A549 (cell line): ENCODE results near the gene SRSF5. TPM values are rescaled to one million over a fixed set of nuclear protein-coding genes. Genes with fewer than 3 reads are reported as not detected.
A peak's percentile ranks its signal among the peaks of the same experiment; 100 is the strongest.

Source experiments
- ATAC-seq, 2 experiments: fragments of 200-7000 bp in 1 of 2; fragments of >200 bp in 1 of 2; cut with Nextera tagmentation in 1 of 2; cut with Tn5 transposase in 1 of 2; 3 replicates each; pipeline versions ENCODE4 v1.8.0 to v1.9.1; 2018 to 2020; ENCODE audit warnings: mild to moderate bottlenecking in 1 of 2, moderate library complexity in 1 of 2
- CTCF ChIA-PET: fragments of 300-600 bp; sonication (Branson Sonifier 250); formaldehyde crosslinking; extraction: SDS; loops from one replicate; lab custom pipeline; 2021; ENCODE audit warnings: antibody characterized with exemption, inconsistent platforms; lab: Yijun Ruan, JAX
- POLR2A ChIA-PET: fragments of 350-600 bp; formaldehyde crosslinking; extraction: SDS; loops from one replicate; lab custom pipeline; 2021; ENCODE audit warnings: antibody characterized with exemption, inconsistent platforms; lab: Yijun Ruan, JAX
- DNase-seq, 2 experiments: peaks; one replicate each; pipeline versions ENCODE4 v3.0.0 to v3.0.0-alpha.2; 2011 to 2016; ENCODE audit warnings: low read depth in 1 of 2, low spot score in 1 of 2
- FAIRE-seq: peaks from 2 replicates; lab custom pipeline; 2011; peaks lifted over from hg19 to GRCh38; lab: Jason Lieb, UNC
- H3K27ac ChIP-seq, 2 experiments: fragments of >200 bp; sonication (Bioruptor Twin); formaldehyde crosslinking; 3 replicates each; pipeline ENCODE4 v1.5.1; 2016 to 2017
- H3K4me1 ChIP-seq: fragments of >200 bp; sonication (Bioruptor Twin); formaldehyde crosslinking; 3 replicates; pipeline ENCODE4 v1.6.1; 2016
- H3K4me2 ChIP-seq: fragments of >200 bp; sonication (Bioruptor Twin); formaldehyde crosslinking; 3 replicates; pipeline ENCODE4 v1.6.1; 2016
- H3K4me3 ChIP-seq: fragments of >200 bp; sonication (Bioruptor Twin); formaldehyde crosslinking; 3 replicates; pipeline ENCODE4 v1.5.1; 2016
- H3K9me3 ChIP-seq: fragments of >200 bp; sonication (Bioruptor Twin); formaldehyde crosslinking; 3 replicates; pipeline ENCODE4 v1.6.1; 2016
- BHLHE40 ChIP-seq: IDR thresholded peaks from 2 replicates; pipeline ENCODE4 v1.6.1; 2012; ENCODE audit warnings: low read depth, low read length, inconsistent platforms
- ELK1 ChIP-seq: fragments of 150-350 bp; IDR thresholded peaks from 2 replicates; pipeline ENCODE4 v1.6.1; 2014; ENCODE audit warnings: low read depth, mild to moderate bottlenecking, low read length
- FOSB ChIP-seq: fragments of 250-450 bp; sonication (Bioruptor Pico); IDR thresholded peaks from 2 replicates; pipeline ENCODE4 v1.5.0; 2020; ENCODE audit warnings: mild to moderate bottlenecking, moderate library complexity
- FOSL2 ChIP-seq, 2 experiments: fragments of 450-650 bp in 1 of 2; fragments of >200 bp in 1 of 2; sonication (Bioruptor Twin) in 1 of 2; formaldehyde crosslinking; IDR thresholded peaks; 2 replicates each; pipeline versions ENCODE4 v1.5.0 to v1.6.1; 2016 to 2020; ENCODE audit warnings: mild to moderate bottlenecking in 1 of 2, moderate library complexity in 1 of 2
- GATA3 ChIP-seq: IDR thresholded peaks from 2 replicates; pipeline ENCODE4 v1.6.1; 2012; ENCODE audit warnings: borderline replicate concordance
- HEYL ChIP-seq: fragments of 250-450 bp; sonication (Bioruptor Pico); IDR thresholded peaks from 2 replicates; pipeline ENCODE4 v1.8.0; 2021; ENCODE audit warnings: mild to moderate bottlenecking, moderate library complexity
- HOXA7 ChIP-seq: fragments of 250-450 bp; sonication (Bioruptor Pico); IDR thresholded peaks from 2 replicates; pipeline ENCODE4 v1.5.0; 2020; ENCODE audit warnings: mild to moderate bottlenecking, moderate library complexity
- HOXB13 ChIP-seq: fragments of 250-450 bp; sonication (Bioruptor Pico); IDR thresholded peaks from 2 replicates; pipeline ENCODE4 v1.5.0; 2020; ENCODE audit warnings: low read depth, mild to moderate bottlenecking, moderate library complexity
- HOXB5 ChIP-seq: fragments of 250-450 bp; sonication (Bioruptor Pico); IDR thresholded peaks from 2 replicates; pipeline ENCODE4 v1.5.0; 2020; ENCODE audit warnings: mild to moderate bottlenecking, moderate library complexity
- MAX ChIP-seq: IDR thresholded peaks from 2 replicates; pipeline ENCODE4 v1.6.1; 2012
- MAZ ChIP-seq: fragments of 150-350 bp; IDR thresholded peaks from 2 replicates; pipeline ENCODE4 v1.6.1; 2014; ENCODE audit warnings: antibody characterized with exemption, low read depth, low read length, borderline replicate concordance
- POLR2A ChIP-seq: IDR thresholded peaks from 2 replicates; pipeline ENCODE4 v1.6.1; 2012; ENCODE audit warnings: mild to moderate bottlenecking, low read length
- RAD21 ChIP-seq, 2 experiments: fragments of >200 bp in 1 of 2; sonication (Bioruptor Twin) in 1 of 2; formaldehyde crosslinking in 1 of 2; IDR thresholded peaks in 1 of 2; conservative IDR thresholded peaks in 1 of 2; 2 replicates in 1 of 2; 3 replicates in 1 of 2; pipeline ENCODE4 v1.6.1; 2012 to 2018; ENCODE audit warnings: inconsistent platforms in 1 of 2
- RARB ChIP-seq: fragments of 250-450 bp; sonication (Bioruptor Pico); IDR thresholded peaks from 2 replicates; pipeline ENCODE4 v1.8.0; 2021; ENCODE audit warnings: mild to moderate bottlenecking, moderate library complexity
- REST ChIP-seq: fragments of 200-600 bp; sonication (generic); IDR thresholded peaks from 2 replicates; pipeline ENCODE4 v1.6.1; 2016; ENCODE audit warnings: antibody characterized with exemption, mild to moderate bottlenecking, moderate library complexity
- SMC3 ChIP-seq: fragments of >200 bp; sonication (Bioruptor Twin); formaldehyde crosslinking; IDR thresholded peaks from 3 replicates; pipeline ENCODE4 v1.6.1; 2018; ENCODE audit warnings: inconsistent platforms
- SREBF2 ChIP-seq: fragments of 450-650 bp; IDR thresholded peaks from 2 replicates; pipeline ENCODE4 v1.6.1; 2014; ENCODE audit warnings: mild to moderate bottlenecking, moderate library complexity
- ZFP36 ChIP-seq: fragments of 450-650 bp; IDR thresholded peaks from 2 replicates; pipeline ENCODE4 v1.6.1; 2014; ENCODE audit warnings: borderline replicate concordance; ENCODE audit not compliant: partially characterized antibody
- ZSCAN20 ChIP-seq: fragments of 250-450 bp; sonication (Bioruptor Pico); IDR thresholded peaks from 2 replicates; pipeline ENCODE4 v1.8.0; 2022; ENCODE audit warnings: mild to moderate bottlenecking, moderate library complexity
- WGBS: methylation state at CpG from one replicate; pipeline ENCODE4 v1.1.6; 2017; ENCODE audit errors: missing lambda C conversion rate; 5-methylcytosine and 5-hydroxymethylcytosine counted together
- polyA plus RNA-seq, 4 experiments: library from polyadenylated mRNA; depleted of rRNA in 3 of 4; stranded (reverse); fragments of >200 nt; fragmentation: RNase III in 1 of 4; extraction: RNeasy Plus Mini Kit Qiagen cat#74134 plus additional on column Dnase treatment in 1 of 4; gene quantifications; 2 replicates in 3 of 4; 3 replicates in 1 of 4; pipeline ENCODE4 v1.2.3, GENCODE V29; 2011 to 2017

SRSF5 gene
- polyA plus RNA-seq, 2 of the 4 experiments (the other 2 are of a cell fraction): 285 to 355 TPM

GRCh38 chr14:69741055-69741454, 25.9 kb upstream of the SRSF5 start:
- FAIRE-seq: no peak

GRCh38 chr14:69749956-69750355, 17.0 kb upstream of the SRSF5 start:
- ATAC-seq: peak; percentile 24 to 57; a peak in 4 of 6 replicates
- Histone ChIP-seq H3K9me3 (no peaks in the 10 kb centered on the region; the same call in 2 of the 3 replicates), H3K27ac (0 out of 6 replicates have a peak overlapping the region, but pooled peaks of 1 of the 2 experiments have one; percentile 27), H3K4me3 (no peak overlapping the region), H3K4me1 (peaks cover 12% of the 10 kb centered on the region), H3K4me2 (peak overlapping the region; percentile 31; the same call in 2 of the 3 replicates)
- ChIA-PET POLR2A (interaction anchor here (1.3 kb wide), 1 partner anchor 18 kb away, joined by 3 read pairs; the partner anchor contains the start of gene SRSF5), CTCF (interaction anchor here (1.2 to 1.6 kb wide), 4 partner anchors 19 to 499 kb away, joined by 3 to 8 read pairs (median 4); no protein-coding TSS in a partner anchor)
- FAIRE-seq: no peak
- WGBS: 4% methylated on average over 1 of the region's 1 CpG
- DNase-seq: no peak
- TF ChIP-seq BHLHE40 (no peak), ZSCAN20 (CRISPR knock-in tag) (no peak), FOSL2 (IDR thresholded peaks at IDR 0.05) (no peak), FOSL2 (CRISPR knock-in tag; IDR thresholded peaks at IDR 0.05) (no peak), HOXA7 (CRISPR knock-in tag) (no peak), GATA3 (no peak), MAX (no peak), SMC3 (no peak), REST (no peak), ELK1 (no peak), FOSB (CRISPR knock-in tag) (no peak), HOXB5 (no peak)

More at GRCh38 chr14:69741055-69741454, 25.9 kb upstream of the SRSF5 start:
- TF ChIP-seq RAD21 (conservative IDR thresholded peaks at IDR 0.05 in 1 of 2, IDR thresholded peaks at IDR 0.05 in 1 of 2) (no peak), HEYL (CRISPR knock-in tag) (no peak), ZSCAN20 (CRISPR knock-in tag) (no peak), SREBF2 (no peak), HOXA7 (CRISPR knock-in tag) (no peak), ZFP36 (no peak), BHLHE40 (no peak), FOSB (CRISPR knock-in tag) (no peak), MAZ (no peak), POLR2A (no peak), HOXB13 (no peak), RARB (no peak)
- DNase-seq (no peak), ATAC-seq (no peak)
- CTCF ChIA-PET: interaction anchor here (1.8 to 2.5 kb wide), 3 partner anchors 14 to 15 kb away, joined by 6 to 7 read pairs (median 7); no protein-coding TSS in a partner anchor
- Histone ChIP-seq H3K4me2 (no peak overlapping the region), H3K4me1 (no peaks in the 10 kb centered on the region), H3K4me3 (no peak overlapping the region), H3K9me3 (peaks cover 15% of the 10 kb centered on the region; the same call in 1 of the 3 replicates), H3K27ac (no peak overlapping the region)
- WGBS: 73% methylated on average over 1 of the region's 1 CpG
- POLR2A ChIA-PET: no interaction called here
